Mononuclear cell (primary cell): ENCODE data around the gene HERC2. TPM values are rescaled to one million over a fixed set of nuclear protein-coding genes. Genes with fewer than 3 reads are reported as not detected.
"Not testable (repeated sequence)": the region's sequence is repeated elsewhere in the genome, so short reads cannot be mapped to it uniquely, and the experiment has no call there.

Experiments
- H3K27me3 ChIP-seq: 2 replicates; pipeline ENCODE4 v1.6.0; 2011; ENCODE audit warnings: low read length, control low read depth; ENCODE audit not compliant: insufficient read depth
- H3K4me1 ChIP-seq: 2 replicates; pipeline ENCODE4 v1.5.1; 2011; ENCODE audit warnings: mild to moderate bottlenecking, low read length, control low read depth; ENCODE audit not compliant: insufficient read depth
- H3K4me3 ChIP-seq: 2 replicates; pipeline ENCODE4 v1.5.1; 2011; ENCODE audit warnings: mild to moderate bottlenecking, low read length, moderate library complexity
- H3K9me3 ChIP-seq: 2 replicates; pipeline ENCODE4 v1.5.1; 2011; ENCODE audit warnings: low read depth, mild to moderate bottlenecking, control low read depth, low read length
- total RNA-seq: library from RNA; depleted of rRNA; stranded (reverse); fragments of >200 nt; gene quantifications from one replicate; pipeline ENCODE4 v1.2.3, GENCODE V29; 2012

The HERC2 gene
- total RNA-seq, 1 donor = 18.5 TPM

DNA sequence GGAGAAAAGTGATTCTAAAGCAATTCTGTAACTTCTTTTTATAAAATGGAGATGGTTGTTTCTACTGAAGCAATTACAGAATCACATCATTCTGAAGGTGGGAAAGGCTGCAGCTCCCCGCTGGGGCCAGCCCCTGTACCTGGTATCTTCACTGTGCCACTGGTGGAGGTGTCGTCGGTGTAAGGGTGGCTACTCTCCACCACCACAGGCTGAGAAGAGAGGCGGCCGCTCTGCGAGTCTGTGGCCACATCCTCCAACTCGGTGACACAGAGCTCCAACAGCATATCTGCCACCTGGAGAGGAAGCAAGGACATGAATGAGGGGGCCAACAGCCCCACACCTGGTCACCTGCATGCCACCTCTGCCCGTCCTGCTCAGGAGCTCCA is 169.4 kb downstream of the HERC2 start:
- not testable (repeated sequence) for H3K27me3 ChIP-seq, H3K9me3 ChIP-seq, H3K4me1 ChIP-seq, H3K4me3 ChIP-seq

DNA sequence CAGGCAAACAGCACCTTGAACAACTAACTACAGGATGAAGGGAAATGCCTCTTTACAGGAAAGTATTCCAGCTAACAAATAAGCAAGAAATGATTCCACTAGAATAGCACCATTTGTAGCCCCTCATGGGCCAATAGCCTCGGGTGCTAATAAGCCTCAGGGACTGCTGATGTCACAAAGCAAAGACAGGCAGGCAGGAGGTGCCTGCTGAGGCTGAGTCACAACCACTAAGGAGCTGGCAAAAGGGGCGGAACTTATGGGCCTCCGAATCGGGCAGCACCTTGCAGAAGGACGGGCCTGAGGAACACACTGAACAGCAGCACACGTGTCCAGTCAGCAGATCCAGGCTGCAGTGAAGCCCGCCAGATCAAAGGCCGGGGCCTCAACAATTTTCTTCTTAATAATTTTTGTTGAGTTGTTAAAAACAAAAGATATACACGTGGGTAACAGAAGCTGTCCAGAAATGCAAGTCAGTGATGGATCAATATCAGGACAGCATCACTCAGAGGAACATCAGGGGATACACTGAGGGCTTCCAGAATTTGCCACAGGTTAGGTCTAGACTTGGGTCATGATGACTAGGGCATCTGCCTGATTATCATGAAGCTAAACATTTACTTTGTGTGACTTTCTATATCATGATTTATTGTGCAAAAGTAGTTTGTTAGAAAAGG is 170.0 kb downstream of the HERC2 start:
- H3K27me3 ChIP-seq, H3K4me3 ChIP-seq, H3K4me1 ChIP-seq, H3K9me3 ChIP-seq: not testable (repeated sequence)

DNA sequence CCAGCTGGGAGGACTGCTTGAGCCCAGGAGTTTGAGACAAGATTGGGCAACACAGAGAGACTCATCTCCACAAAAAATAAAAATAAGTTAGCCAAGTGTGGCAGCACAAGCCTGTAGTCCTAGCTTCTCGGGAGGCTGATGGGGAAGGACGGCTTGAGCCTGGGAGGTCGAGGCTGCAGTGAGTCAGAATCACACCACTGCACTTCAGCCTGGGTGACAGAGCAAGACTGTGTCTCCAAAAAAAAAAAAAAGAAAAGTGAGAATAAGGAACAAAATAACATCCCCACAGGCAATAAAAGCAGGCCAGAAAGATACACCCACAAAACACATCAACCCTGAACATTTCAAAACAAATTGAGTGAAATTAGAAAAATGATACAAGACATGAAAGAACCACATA is 174.2 kb downstream of the HERC2 start:
- Histone ChIP-seq H3K4me1 (no peaks in the 10 kb centered on the region), H3K4me3 (no peak overlapping the region), H3K9me3 (no peaks in the 10 kb centered on the region), H3K27me3 (no peaks in the 10 kb centered on the region)

DNA sequence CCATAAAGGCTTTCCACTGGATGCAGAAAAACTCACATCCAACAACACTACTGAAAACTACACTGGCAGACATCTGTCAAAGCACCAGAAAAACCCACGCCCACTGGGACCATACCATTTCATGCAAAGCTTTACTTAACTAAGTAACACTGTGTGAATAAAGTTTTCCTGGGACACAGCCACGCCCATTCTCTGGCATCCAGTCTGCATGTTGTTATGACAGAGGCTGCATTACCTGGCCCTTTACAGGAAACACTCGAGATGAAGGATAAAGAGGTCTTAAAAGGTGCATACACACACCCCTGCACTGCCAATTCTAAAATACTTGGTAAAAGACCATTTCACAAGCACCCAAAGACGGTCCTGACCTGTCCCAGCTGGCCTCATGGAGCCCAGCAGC is 176.6 kb downstream of the HERC2 start:
- H3K27me3 ChIP-seq, H3K9me3 ChIP-seq, H3K4me1 ChIP-seq, H3K4me3 ChIP-seq: not testable (repeated sequence)

DNA sequence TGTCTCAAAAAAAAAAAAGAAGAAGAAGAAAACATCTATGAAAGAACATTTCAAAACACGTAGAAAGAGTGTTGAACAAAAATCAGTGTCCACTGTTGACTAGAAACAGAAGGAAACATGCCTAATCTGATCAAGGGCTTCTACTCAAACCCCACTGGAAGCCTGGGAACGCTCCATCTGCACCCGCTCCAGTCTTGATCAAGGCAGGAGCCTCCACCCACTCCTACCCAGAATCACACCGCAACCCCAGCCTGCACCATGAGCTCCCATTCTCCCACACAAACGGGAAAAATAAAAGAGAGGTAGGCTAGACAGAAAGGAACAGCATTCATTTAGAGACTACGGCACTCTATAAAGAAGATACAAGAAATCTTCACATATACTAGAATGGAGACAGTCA is 181.9 kb downstream of the HERC2 start:
- H3K27me3 ChIP-seq = no peaks in the 10 kb centered on the region
- H3K9me3 ChIP-seq = no peaks in the 10 kb centered on the region
- peaks cover 13% of the 10 kb centered on the region for H3K4me1 ChIP-seq
- no peak overlapping the region for H3K4me3 ChIP-seq

DNA sequence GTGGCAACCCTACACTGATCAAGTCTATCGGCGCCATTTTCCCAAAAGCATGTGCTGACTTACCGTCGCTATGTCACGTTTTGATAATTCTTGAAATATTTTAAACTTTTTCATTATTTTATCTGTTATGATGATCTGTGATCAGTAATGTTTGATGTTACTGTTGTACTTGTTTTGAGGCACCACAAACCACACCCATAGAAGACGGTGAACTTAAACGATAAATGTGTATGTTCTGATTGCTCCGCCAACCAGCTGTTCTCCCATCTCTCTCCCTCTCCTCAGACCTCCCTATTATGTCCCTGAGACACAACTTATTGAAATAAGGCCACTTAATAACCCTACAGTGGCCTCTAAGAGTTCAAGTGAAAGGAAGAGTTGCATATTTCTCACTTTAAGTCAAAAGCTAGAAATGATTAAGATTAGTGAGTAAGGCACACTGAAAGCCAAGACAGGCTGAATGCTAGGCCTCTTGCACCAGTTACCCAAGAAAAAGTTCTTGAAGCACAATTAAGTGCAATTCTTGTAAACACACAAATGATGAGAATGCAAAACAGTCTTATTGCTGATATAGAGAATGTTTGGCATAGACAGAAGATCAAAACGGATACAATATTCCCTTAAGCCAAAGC is 184.5 kb downstream of the HERC2 start:
- not testable (repeated sequence) for H3K4me3 ChIP-seq, H3K27me3 ChIP-seq, H3K9me3 ChIP-seq
- H3K4me1 ChIP-seq = peaks cover 13% of the 10 kb centered on the region

DNA sequence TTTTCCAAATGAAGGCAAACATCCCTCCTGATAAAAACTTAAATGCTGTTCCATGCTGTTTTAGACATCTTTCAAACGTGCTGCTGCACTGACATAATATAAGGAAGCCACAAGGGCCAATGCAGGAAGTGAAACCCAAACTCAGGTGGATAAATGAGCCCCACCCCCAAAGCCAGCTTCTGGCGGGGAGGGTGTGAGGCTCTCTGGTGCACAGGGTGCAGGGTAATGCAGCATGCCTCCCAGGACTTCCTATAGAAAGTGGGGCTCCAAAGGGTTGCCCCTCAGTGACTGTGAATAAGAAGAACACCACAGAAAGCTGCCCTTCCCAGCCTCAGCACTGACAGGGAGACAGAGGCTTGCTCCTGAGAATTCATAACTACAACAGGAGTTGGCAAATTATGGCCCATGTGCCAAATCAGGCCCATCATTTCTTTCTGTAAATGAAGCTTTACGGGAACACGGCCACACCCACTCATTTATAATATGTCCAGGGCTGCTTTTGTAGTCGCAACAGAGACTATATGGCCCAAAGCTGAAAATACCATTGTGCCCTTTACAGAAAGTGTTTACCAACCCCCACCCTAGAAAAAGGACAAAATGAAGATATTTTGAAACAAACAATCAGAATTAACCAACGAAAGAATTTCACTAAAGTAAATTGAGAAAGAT is 185.6 kb downstream of the HERC2 start:
- peaks cover 13% of the 10 kb centered on the region for H3K4me1 ChIP-seq
- not testable (repeated sequence) for H3K27me3 ChIP-seq, H3K9me3 ChIP-seq, H3K4me3 ChIP-seq

DNA sequence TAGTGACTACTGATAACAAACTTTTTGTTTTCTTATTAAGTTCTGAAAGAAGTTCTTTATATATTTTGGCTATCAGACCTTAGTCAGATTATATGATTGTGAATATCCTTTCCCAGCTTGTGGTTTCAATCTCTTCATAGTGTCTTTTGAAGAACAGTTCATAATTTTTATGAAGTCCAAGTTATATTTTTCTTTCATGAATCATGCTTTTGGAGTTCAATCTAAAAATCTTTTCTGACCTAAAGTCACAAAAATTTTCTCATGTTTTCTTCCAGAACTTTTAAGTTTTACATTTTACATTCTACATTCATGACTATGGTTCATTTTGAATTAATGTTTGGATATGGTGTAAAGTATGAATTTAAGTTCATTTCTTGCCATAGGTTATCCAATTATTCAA is 188.7 kb downstream of the HERC2 start:
- H3K27me3 ChIP-seq = no peaks in the 10 kb centered on the region
- H3K9me3 ChIP-seq = no peaks in the 10 kb centered on the region
- H3K4me3 ChIP-seq = no peak overlapping the region
- H3K4me1 ChIP-seq = peaks cover 13% of the 10 kb centered on the region

DNA sequence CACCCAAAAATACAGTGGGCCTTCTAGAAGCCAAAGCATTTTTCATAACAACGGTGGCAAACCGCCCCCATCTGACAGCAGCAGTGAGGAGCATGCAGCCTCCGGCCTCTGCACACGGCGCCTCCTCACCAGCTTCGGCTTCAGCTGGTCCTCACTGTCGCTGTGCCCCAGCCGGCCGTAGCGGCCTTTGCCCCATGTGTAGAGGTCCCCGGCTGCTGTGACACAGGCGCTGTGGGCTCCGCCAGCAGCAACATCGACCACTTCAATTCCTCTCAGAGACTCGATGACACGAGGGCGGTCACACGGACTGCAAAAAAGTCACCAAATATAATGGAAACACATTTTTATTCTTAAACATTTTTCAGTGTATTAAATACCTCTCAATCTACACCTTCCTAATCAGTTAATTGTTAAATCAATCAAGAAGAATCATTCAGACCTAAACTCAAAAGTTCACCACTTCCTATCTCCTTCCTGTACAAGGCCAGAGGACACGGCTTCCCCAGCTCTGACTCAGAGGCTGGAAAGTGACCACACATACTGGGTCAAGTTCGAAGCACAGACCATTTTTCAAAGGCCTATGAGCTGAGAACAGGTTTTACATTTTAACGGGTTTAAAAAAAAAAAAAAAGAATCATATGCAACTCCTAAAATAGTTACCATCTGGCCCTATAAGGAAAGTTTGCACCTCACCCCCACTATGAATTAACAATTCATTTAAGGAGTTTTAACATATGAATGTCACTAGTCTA is 189.3 kb downstream of the HERC2 start:
- no peaks in the 10 kb centered on the region for H3K9me3 ChIP-seq
- peaks cover 13% of the 10 kb centered on the region for H3K4me1 ChIP-seq
- H3K4me3 ChIP-seq = no peak overlapping the region
- H3K27me3 ChIP-seq = no peaks in the 10 kb centered on the region

DNA sequence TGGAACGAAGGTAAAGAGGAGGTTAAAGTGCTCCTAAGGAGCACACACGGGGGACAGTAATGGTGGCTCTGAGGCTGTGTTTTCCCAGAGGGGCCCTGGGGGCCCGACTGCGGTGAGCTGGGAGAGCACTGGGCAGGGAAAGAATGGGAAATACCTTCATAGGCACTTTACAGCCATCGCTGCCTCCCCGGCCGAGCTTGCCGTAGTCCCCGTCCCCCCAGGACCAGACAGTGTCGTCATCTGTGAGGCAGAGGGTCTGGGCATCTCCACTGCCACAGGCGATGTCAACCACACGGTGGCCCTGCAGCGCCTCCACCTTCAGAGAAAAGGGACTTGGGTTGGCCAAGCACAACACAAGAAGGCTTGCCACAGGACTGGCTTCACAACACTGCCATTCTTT is 190.0 kb downstream of the HERC2 start:
- peaks cover 10% of the 10 kb centered on the region for H3K4me1 ChIP-seq
- no peaks in the 10 kb centered on the region for H3K9me3 ChIP-seq
- H3K27me3 ChIP-seq = no peaks in the 10 kb centered on the region

DNA sequence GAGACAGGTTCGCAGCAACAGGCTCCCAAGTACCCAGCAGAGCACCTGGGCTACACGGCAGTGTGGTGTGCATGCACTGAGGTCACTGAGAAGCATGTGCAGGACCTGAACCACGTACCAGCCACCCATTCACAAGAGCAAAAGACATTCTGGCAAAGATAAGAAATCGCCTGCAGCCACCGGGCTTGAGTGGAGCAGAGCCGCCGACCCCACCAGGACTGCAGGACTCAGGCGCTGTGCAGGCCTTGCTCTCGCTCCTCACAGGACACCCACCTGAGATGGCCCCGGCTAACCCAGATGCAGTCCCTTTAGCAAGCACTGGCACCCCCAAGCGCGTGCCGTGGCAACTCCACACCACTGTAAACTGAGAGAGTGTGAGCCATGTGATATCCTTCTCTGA is 190.6 kb downstream of the HERC2 start:
- Histone ChIP-seq H3K9me3 (no peaks in the 10 kb centered on the region), H3K4me3 (no peak overlapping the region), H3K27me3 (no peaks in the 10 kb centered on the region), H3K4me1 (peaks cover 7% of the 10 kb centered on the region)

More for the DNA sequence above, 190.0 kb downstream of the HERC2 start:
- no peak overlapping the region for H3K4me3 ChIP-seq

DNA sequence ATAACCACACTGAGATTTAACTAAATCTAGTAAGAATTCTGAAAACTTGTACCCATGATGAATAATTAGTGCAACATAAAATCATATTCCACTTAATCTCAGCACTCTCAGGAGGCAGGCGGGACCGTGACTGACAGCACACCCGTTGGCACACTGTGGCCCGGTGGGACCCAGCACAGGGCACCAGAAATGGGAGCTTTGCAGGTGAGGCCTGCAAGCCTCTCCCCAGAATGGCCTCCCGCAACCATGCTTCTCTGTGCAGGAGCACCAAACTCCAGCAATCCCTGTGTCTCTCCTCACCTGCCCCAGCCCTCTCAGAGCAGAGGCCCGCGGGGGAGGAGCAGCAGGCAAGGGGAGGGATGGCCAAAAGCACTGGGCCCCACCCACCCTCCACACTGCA is 191.3 kb downstream of the HERC2 start:
- no peaks in the 10 kb centered on the region for H3K27me3 ChIP-seq
- H3K4me3 ChIP-seq = no peak overlapping the region
- H3K4me1 ChIP-seq = peaks cover 3% of the 10 kb centered on the region
- H3K9me3 ChIP-seq = no peaks in the 10 kb centered on the region

DNA sequence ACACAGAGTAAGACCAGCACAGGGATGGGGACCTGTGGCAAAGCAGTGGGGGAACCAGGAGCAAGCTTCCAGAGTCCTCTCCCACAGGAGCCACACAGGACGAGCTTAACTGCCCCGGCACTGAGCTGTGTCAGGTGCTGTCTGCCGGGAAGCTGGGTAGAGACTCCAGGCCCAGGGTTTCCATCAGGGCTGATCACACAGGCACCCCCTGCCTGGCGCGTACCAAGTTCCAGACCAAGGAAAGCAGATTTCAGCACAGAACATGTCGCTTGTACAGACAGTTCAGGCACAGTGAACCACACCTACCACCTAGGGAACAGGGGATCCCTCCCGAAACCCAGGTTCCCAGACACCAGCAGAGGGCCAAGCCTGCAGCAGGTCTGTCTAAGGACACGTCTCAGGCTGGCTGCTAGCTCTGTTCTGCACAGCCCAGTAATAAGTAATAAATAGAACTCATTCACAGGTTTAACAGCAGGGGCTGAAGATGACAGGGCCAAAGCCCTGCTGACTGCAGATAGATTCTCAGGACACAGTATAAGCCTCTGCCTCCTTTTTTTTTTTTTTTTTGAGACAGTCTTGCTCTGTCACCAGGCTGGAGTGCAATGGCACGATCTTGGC is 192.6 kb downstream of the HERC2 start:
- Histone ChIP-seq H3K27me3 (no peaks in the 10 kb centered on the region), H3K4me1 (no peaks in the 10 kb centered on the region), H3K9me3 (no peaks in the 10 kb centered on the region), H3K4me3 (no peak overlapping the region)

DNA sequence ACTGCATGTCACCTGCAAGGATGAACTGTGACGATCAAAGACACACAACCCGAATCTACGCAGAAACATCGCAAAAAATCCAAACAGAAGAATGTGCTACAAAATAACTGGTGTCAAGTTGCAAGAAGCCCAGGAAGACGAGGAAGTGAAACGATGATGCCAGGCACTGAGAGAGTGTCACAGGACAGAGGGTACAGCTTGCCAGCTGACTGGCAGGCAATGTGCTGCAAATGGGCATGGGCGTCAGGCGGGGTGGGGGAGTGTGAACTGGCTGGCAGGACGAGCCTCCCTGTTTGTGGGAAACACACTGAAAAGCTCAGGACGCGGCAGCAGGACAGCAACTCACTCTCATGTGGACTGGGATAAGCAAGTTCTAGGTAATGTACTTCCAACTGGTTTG is 193.9 kb downstream of the HERC2 start:
- Histone ChIP-seq H3K4me3 (no peak overlapping the region), H3K9me3 (no peaks in the 10 kb centered on the region), H3K4me1 (no peaks in the 10 kb centered on the region), H3K27me3 (no peaks in the 10 kb centered on the region)

DNA sequence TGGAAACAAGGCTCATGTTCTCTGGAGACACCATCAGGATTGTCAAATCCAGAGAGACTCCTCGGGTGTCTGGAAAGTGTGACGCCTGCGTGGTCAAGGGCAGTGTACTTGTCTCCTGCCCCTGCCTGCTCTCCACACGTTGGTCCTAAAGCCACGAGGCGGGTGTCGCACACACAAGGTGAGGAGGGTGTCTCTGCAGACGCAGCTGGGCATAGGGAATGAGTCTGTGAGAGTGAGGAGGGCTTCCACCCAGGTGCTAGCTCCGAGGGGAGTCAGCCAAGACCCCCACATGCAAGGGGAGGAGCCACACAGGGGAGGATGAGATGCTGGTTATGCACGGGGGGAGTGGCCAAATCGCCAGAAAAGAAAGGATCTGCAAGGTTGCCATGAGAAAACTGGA is 194.9 kb downstream of the HERC2 start:
- no peak overlapping the region for H3K4me3 ChIP-seq
- H3K4me1 ChIP-seq = no peaks in the 10 kb centered on the region
- H3K27me3 ChIP-seq = no peaks in the 10 kb centered on the region
- no peaks in the 10 kb centered on the region for H3K9me3 ChIP-seq
